ENCODE results near the gene TMEM132D.

- TF ChIP-seq RFX5 (IDR thresholded peaks at IDR 0.05; ENCODE audit: borderline replicate concordance, low read depth, low read length) (no peak), EP300 (IDR thresholded peaks at IDR 0.05; ENCODE audit: borderline replicate concordance in 1 of 2, low read depth in 2 of 2, low read length in 2 of 2) (no peak), CTCF (IDR thresholded peaks at IDR 0.05; ENCODE audit: control extremely low read depth in 1 of 3, insufficient read depth in 1 of 3, low read depth in 1 of 3, low read length in 3 of 3) (no peak), POLR2A (IDR thresholded peaks at IDR 0.05; ENCODE audit: control extremely low read depth in 1 of 2, low read depth in 2 of 2, low read length in 2 of 2) (no peak), CHD2 (IDR thresholded peaks at IDR 0.05; ENCODE audit: low read length) (no peak), KDM1A (IDR thresholded peaks at IDR 0.05; ENCODE audit: borderline replicate concordance, low read length) (no peak), EZH2 (IDR thresholded peaks at IDR 0.05; ENCODE audit: low read depth, low read length, severe bottlenecking) (no peak), E2F6 (IDR thresholded peaks at IDR 0.05) (no peak), ATF2 (IDR thresholded peaks at IDR 0.05; ENCODE audit: low read length) (no peak), HDAC2 (IDR thresholded peaks at IDR 0.05; ENCODE audit: borderline replicate concordance in 1 of 2, low read depth in 2 of 2, low read length in 2 of 2) (no peak)
Measured at GRCh38 chr12:129589503-129589902, 314.3 kb downstream of the TMEM132D start.

All from H1 (cell line).